SK-N-SH (cell line): ENCODE measurements around the gene MAD1L1. TPM values are rescaled to one million over a fixed set of nuclear protein-coding genes. Genes with fewer than 3 reads are reported as not detected.

Experiments used
- CTCF ChIA-PET: fragments of 300-600, 350-600 bp; formaldehyde crosslinking; extraction: SDS; loops from one replicate; lab custom pipeline; 2021; lab: Yijun Ruan, JAX
- POLR2A ChIA-PET: fragments of 350-600 bp; sonication (Branson Sonifier 250); formaldehyde crosslinking; extraction: SDS; loops from one replicate; lab custom pipeline; 2020; ENCODE audit warnings: antibody characterized with exemption, inconsistent platforms; lab: Yijun Ruan, JAX
- DNase-seq: peaks from one replicate; pipeline ENCODE4 v3.0.0; 2012
- H2AFZ ChIP-seq: fragments of 200-600 bp; sonication (generic); 2 replicates; pipeline ENCODE4 v1.8.1; 2016; ENCODE audit warnings: antibody characterized with exemption, mild to moderate bottlenecking, low read depth
- H3F3A ChIP-seq: fragments of 200-600 bp; sonication (generic); replicated peaks from 2 replicates; pipeline ENCODE3; 2016; ENCODE audit warnings: antibody characterized with exemption, mild to moderate bottlenecking; ENCODE audit not compliant: insufficient read depth
- H3K27ac ChIP-seq, 2 experiments: fragments of 200-500 bp in 1 of 2; fragments of 200-600 bp in 1 of 2; sonication (Bioruptor generic) in 1 of 2; sonication (generic), shearing (Covaris generic) in 1 of 2; 2 replicates each; pipeline versions ENCODE4 v1.5.1 to v1.6.1; 2014 to 2016; ENCODE audit warnings: low read depth in 2 of 2, inconsistent platforms in 1 of 2, low read length in 1 of 2, mild to moderate bottlenecking in 1 of 2, mixed read lengths in 1 of 2
- H3K27me3 ChIP-seq: fragments of 200-600 bp; sonication (generic), shearing (Covaris generic); 2 replicates; pipeline ENCODE4 v1.6.1; 2016; ENCODE audit warnings: mixed run types; ENCODE audit not compliant: insufficient read depth
- H3K36me3 ChIP-seq, 2 experiments: fragments of 200-500 bp in 1 of 2; fragments of 200-600 bp in 1 of 2; sonication (Bioruptor generic) in 1 of 2; sonication (generic) in 1 of 2; replicated peaks in 1 of 2; 2 replicates each; pipeline versions ENCODE3 to v1.5.1; 2014 to 2016; ENCODE audit warnings: low read length in 1 of 2, mild to moderate bottlenecking in 1 of 2; ENCODE audit not compliant: insufficient read depth in 2 of 2, control insufficient read depth in 1 of 2
- H3K4me1 ChIP-seq, 2 experiments: fragments of 200-500 bp in 1 of 2; fragments of 200-600 bp in 1 of 2; sonication (Bioruptor generic) in 1 of 2; sonication (generic), shearing (Covaris generic) in 1 of 2; 2 replicates each; pipeline versions ENCODE4 v1.5.1 to v1.6.1; 2014 to 2016; ENCODE audit warnings: low read depth in 1 of 2, low read length in 1 of 2, mixed run types in 1 of 2; ENCODE audit not compliant: insufficient read depth in 2 of 2, control insufficient read depth in 1 of 2
- H3K4me2 ChIP-seq: fragments of 200-600 bp; sonication (generic), shearing (Covaris generic); 2 replicates; pipeline ENCODE4 v1.6.1; 2017; ENCODE audit warnings: mixed run types
- H3K4me3 ChIP-seq, 2 experiments: fragments of 200-500 bp in 1 of 2; fragments of 200-600 bp in 1 of 2; sonication (Bioruptor generic) in 1 of 2; sonication (generic), shearing (Covaris generic) in 1 of 2; 2 replicates each; pipeline versions ENCODE4 v1.5.1 to v1.8.1; 2014 to 2016; ENCODE audit warnings: low read depth in 2 of 2, inconsistent platforms in 1 of 2, low read length in 1 of 2, mild to moderate bottlenecking in 1 of 2, mixed read lengths in 1 of 2, moderate library complexity in 1 of 2
- H3K79me2 ChIP-seq: fragments of 200-600 bp; sonication (generic); 2 replicates; pipeline ENCODE4 v1.8.1; 2017; ENCODE audit warnings: mild to moderate bottlenecking; ENCODE audit not compliant: insufficient read depth
- H3K9ac ChIP-seq: fragments of 200-600 bp; sonication (generic); 2 replicates; pipeline ENCODE4 v1.6.1; 2017; ENCODE audit warnings: mixed run types
- H3K9me2 ChIP-seq: fragments of 200-600 bp; sonication (generic); 2 replicates; pipeline ENCODE4 v1.6.1; 2017; ENCODE audit warnings: mixed run types
- H3K9me3 ChIP-seq: fragments of 200-600 bp; sonication (generic); 2 replicates; pipeline ENCODE4 v1.6.1; 2017; ENCODE audit warnings: mixed run types, mild to moderate bottlenecking, moderate library complexity
- H4K20me1 ChIP-seq: fragments of 200-600 bp; sonication (generic); 2 replicates; pipeline ENCODE4 v1.6.1; 2017; ENCODE audit warnings: mild to moderate bottlenecking, mixed run types; ENCODE audit not compliant: insufficient read depth
- CHD2 ChIP-seq: fragments of 150-350 bp; IDR thresholded peaks from 2 replicates; pipeline ENCODE4 v1.6.1; 2018; ENCODE audit warnings: low read length; ENCODE audit not compliant: partially characterized antibody
- CTCF ChIP-seq: fragments of 200-600 bp; sonication (generic); IDR thresholded peaks from 2 replicates; pipeline ENCODE4 v1.6.1; 2017; ENCODE audit warnings: antibody characterized with exemption, mild to moderate bottlenecking, moderate library complexity
- ELF1 ChIP-seq: IDR thresholded peaks from 2 replicates; pipeline ENCODE4 v1.4.0; 2012
- EP300 ChIP-seq, 2 experiments: IDR thresholded peaks; 2 replicates each; pipeline versions ENCODE4 v1.4.0 to v1.6.1; 2012; ENCODE audit warnings: borderline replicate concordance in 1 of 2, low read depth in 1 of 2, low read length in 1 of 2
- FOSL2 ChIP-seq: IDR thresholded peaks from 2 replicates; pipeline ENCODE4 v1.4.0; 2012; ENCODE audit warnings: low read depth, mild to moderate bottlenecking, moderate library complexity, borderline replicate concordance
- FOXJ3 ChIP-seq: sonication (generic); formaldehyde crosslinking; IDR thresholded peaks from 2 replicates; pipeline ENCODE4 v1.5.1; 2020; ENCODE audit warnings: mild to moderate bottlenecking, missing genetic modification reagents
- FOXM1 ChIP-seq: IDR thresholded peaks from 2 replicates; pipeline ENCODE4 v1.4.0; 2012; ENCODE audit warnings: low read depth, mild to moderate bottlenecking
- GATA2 ChIP-seq: sonication (generic); formaldehyde crosslinking; IDR thresholded peaks from 2 replicates; pipeline ENCODE4 v1.5.0; 2020; ENCODE audit warnings: mild to moderate bottlenecking, missing genetic modification reagents
- MEF2A ChIP-seq: IDR thresholded peaks from 2 replicates; pipeline ENCODE4 v1.4.0; 2012; ENCODE audit warnings: low read depth, borderline replicate concordance
- MXI1 ChIP-seq: IDR thresholded peaks from 2 replicates; pipeline ENCODE4 v1.6.1; 2012; ENCODE audit warnings: mild to moderate bottlenecking, low read depth, low read length, improper control_type of control experiment
- POLR2AphosphoS5 ChIP-seq: IDR thresholded peaks from 2 replicates; pipeline ENCODE4 v1.6.1; 2012; ENCODE audit warnings: low read depth, low read length
- RCOR1 ChIP-seq: fragments of 150-350 bp; IDR thresholded peaks from 2 replicates; pipeline ENCODE4 v1.6.1; 2017; ENCODE audit warnings: antibody characterized with exemption, low read length
- REST ChIP-seq: IDR thresholded peaks from 2 replicates; pipeline ENCODE4 v1.6.1; 2012; ENCODE audit warnings: mild to moderate bottlenecking, low read depth, low read length, moderate library complexity
- TAF1 ChIP-seq: IDR thresholded peaks from 2 replicates; pipeline ENCODE4 v1.6.1; 2012; ENCODE audit warnings: low read depth, mild to moderate bottlenecking, low read length, moderate library complexity, borderline replicate concordance
- TEAD4 ChIP-seq: IDR thresholded peaks from 2 replicates; pipeline ENCODE4 v1.4.0; 2012; ENCODE audit warnings: mild to moderate bottlenecking, borderline replicate concordance; ENCODE audit not compliant: insufficient read depth
- USF1 ChIP-seq: IDR thresholded peaks from 2 replicates; pipeline ENCODE4 v1.4.0; 2012; ENCODE audit warnings: low read depth, borderline replicate concordance
- YY1 ChIP-seq: IDR thresholded peaks from 2 replicates; pipeline ENCODE4 v1.4.0; 2012; ENCODE audit warnings: low read depth, mild to moderate bottlenecking
- WGBS: methylation state at CpG from one replicate; pipeline ENCODE4 v1.1.6; 2017; ENCODE audit warnings: low lambda C conversion rate; 5-methylcytosine and 5-hydroxymethylcytosine counted together
- polyA plus RNA-seq, 3 experiments: library from polyadenylated mRNA; depleted of rRNA; stranded (reverse); fragments of >200 nt; gene quantifications; 2 replicates each; pipeline ENCODE4 v1.2.3, GENCODE V29; 2012

Gene MAD1L1
- polyA plus RNA-seq, 1 of the 3 experiments (the other 2 are of a cell fraction): 46.2 TPM

GRCh38 chr7:2069472-2069860 lies 163.3 kb downstream of the MAD1L1 start:
- H3K4me1 ChIP-seq: peaks cover 0 to 25% of the 10 kb centered on the region in 2 experiments; a peak in 2 of 4 replicates
- ChIA-PET POLR2A (no interaction called here), CTCF (interaction anchor here (1.6 to 2.7 kb wide), 4 partner anchors 13 to 160 kb away, joined by 5 to 11 read pairs (median 8); no protein-coding TSS in a partner anchor)
- H3K4me2 ChIP-seq: no peak overlapping the region
- no peak overlapping the region for H3K27ac ChIP-seq
- no peak for DNase-seq
- H3K9ac ChIP-seq: no peak overlapping the region
- H3K4me3 ChIP-seq: no peak overlapping the region
- no peak overlapping the region for H2AFZ ChIP-seq
- no peaks in the 10 kb centered on the region for H3K79me2 ChIP-seq
- no peaks in the 10 kb centered on the region for H3K27me3 ChIP-seq
- 95% methylated on average over 17 of the region's 17 CpGs for whole genome bisulfite sequencing
- no peaks in the 10 kb centered on the region for H3K9me2 ChIP-seq
- TF ChIP-seq EP300 (IDR thresholded peaks at IDR 0.05; ENCODE audit: borderline replicate concordance in 1 of 2, low read depth in 1 of 2, low read length in 1 of 2): no peak
- no peak for TF ChIP-seq FOSL2
- TF ChIP-seq ELF1: no peak
- TF ChIP-seq TAF1: no peak
- TF ChIP-seq MEF2A: no peak
- TF ChIP-seq FOXM1: no peak
- no peak for TF ChIP-seq USF1
- no peak for TF ChIP-seq REST
- TF ChIP-seq CHD2: no peak
- no peak for TF ChIP-seq YY1
- no peak for TF ChIP-seq TEAD4
- no peak for TF ChIP-seq MXI1
- no peak for TF ChIP-seq GATA2 (CRISPR knock-in tag)
- no peak for TF ChIP-seq CTCF
- TF ChIP-seq FOXJ3 (CRISPR knock-in tag): no peak
- TF ChIP-seq RCOR1: no peak
- no peak for TF ChIP-seq POLR2AphosphoS5
- peaks cover 0 to 17% of the 10 kb centered on the region in 2 experiments for H3K36me3 ChIP-seq
- H3K9me3 ChIP-seq: no peaks in the 10 kb centered on the region
- no peaks in the 10 kb centered on the region for H4K20me1 ChIP-seq
- no peaks in the 10 kb centered on the region for H3F3A ChIP-seq
